22Rv1 (cell line): ENCODE results near the gene PRADC1.

ENCODE experiments used
- ZFX ChIP-seq: fragments of 450-650 bp; IDR thresholded peaks from 2 replicates; pipeline ENCODE4 v1.6.1; 2017; ENCODE audit warnings: antibody characterized with exemption, borderline replicate concordance
- TF ChIP-seq, protein P1 (sequence below): fragments of 450-650 bp; IDR thresholded peaks from 2 replicates; pipeline ENCODE4 v1.5.1; 2017; ENCODE audit warnings: mild to moderate bottlenecking

DNA sequence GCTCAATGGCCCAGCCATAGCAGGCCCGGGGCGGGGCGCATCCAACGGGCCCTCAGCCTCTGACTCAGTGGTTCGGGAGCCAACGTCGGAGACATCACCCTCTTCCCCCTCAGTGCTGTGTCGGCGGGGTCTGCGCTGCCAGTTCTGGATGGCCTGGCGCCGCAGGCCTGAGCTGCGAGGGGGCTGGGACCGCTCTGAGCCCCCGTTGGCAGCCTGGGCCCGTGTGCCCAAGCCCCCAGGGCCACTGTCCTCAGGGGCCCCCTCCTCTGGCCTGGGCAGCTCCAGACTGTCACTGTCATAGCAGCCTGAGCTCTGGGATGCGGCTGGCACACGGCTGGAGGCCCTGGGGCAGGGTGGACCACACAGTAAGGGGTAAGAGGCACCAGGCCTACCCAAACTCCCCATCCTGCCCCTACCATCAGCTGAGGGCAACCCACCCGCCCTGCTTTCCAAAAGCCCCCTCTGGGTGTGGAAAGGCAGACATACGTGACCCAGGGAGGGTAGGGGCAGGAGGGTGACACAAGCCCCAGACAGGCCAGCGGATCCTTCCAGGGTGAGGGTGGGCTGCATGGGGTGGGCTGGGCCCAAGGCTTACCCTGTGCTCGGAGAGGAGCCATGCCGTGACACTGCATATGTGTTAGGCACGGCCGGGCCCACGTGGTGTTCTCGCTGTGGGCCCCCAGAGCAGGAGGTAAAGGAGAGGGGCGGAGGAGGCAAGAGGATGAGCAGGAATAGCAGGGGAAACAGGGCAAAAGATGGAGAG lies 32.4 kb upstream of the PRADC1 start:
- TF ChIP-seq, protein P1, sequence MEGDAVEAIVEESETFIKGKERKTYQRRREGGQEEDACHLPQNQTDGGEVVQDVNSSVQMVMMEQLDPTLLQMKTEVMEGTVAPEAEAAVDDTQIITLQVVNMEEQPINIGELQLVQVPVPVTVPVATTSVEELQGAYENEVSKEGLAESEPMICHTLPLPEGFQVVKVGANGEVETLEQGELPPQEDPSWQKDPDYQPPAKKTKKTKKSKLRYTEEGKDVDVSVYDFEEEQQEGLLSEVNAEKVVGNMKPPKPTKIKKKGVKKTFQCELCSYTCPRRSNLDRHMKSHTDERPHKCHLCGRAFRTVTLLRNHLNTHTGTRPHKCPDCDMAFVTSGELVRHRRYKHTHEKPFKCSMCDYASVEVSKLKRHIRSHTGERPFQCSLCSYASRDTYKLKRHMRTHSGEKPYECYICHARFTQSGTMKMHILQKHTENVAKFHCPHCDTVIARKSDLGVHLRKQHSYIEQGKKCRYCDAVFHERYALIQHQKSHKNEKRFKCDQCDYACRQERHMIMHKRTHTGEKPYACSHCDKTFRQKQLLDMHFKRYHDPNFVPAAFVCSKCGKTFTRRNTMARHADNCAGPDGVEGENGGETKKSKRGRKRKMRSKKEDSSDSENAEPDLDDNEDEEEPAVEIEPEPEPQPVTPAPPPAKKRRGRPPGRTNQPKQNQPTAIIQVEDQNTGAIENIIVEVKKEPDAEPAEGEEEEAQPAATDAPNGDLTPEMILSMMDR, result no peak
- TF ChIP-seq ZFX, result no peak
